SK-N-MC (cell line): ENCODE measurements around the gene MLNR.

Experiments used
- DNase-seq: peaks from one replicate; pipeline ENCODE4 v3.0.0-alpha.2; 2011; ENCODE audit warnings: low read depth, low spot score
- H3K27ac ChIP-seq: fragments of 200-600 bp; sonication (generic); 2 replicates; pipeline ENCODE4 v1.5.1; 2016; ENCODE audit warnings: mixed run types
- H3K36me3 ChIP-seq: fragments of 200-600 bp; sonication (generic); 2 replicates; pipeline ENCODE4 v1.6.1; 2017; ENCODE audit warnings: antibody characterized with exemption, low read length, mixed read lengths; ENCODE audit not compliant: insufficient read depth
- H3K4me3 ChIP-seq: fragments of 200-600 bp; sonication (generic); 2 replicates; pipeline ENCODE4 v1.5.1; 2016
- H3K9ac ChIP-seq: fragments of 200-600 bp; sonication (generic); 2 replicates; pipeline ENCODE4 v1.8.0; 2017; ENCODE audit warnings: mixed run types, mixed read lengths; ENCODE audit not compliant: insufficient read length
- H3K9me3 ChIP-seq: fragments of 200-600 bp; sonication (generic); 2 replicates; pipeline ENCODE4 v1.6.1; 2017; ENCODE audit warnings: low read depth, mild to moderate bottlenecking, antibody characterized with exemption, low read length, moderate library complexity, mixed read lengths
- EZH2 ChIP-seq: fragments of 200-600 bp; sonication (generic); IDR thresholded peaks from one replicate; pipeline ENCODE4 v1.6.1; 2017; ENCODE audit warnings: antibody characterized with exemption
- FOXP2 ChIP-seq: optimal IDR thresholded peaks from 2 replicates; pipeline ENCODE3; 2011; ENCODE audit warnings: mild to moderate bottlenecking, moderate library complexity; ENCODE audit not compliant: insufficient read depth; ENCODE audit errors: extremely low read length, control extremely low read depth
- POLR2AphosphoS5 ChIP-seq: IDR thresholded peaks from 2 replicates; pipeline ENCODE4 v1.6.1; 2012; ENCODE audit warnings: mild to moderate bottlenecking, low read depth, low read length, borderline replicate concordance

MLNR gene

GRCh38 chr13:49220856-49221589 lies 885 bp downstream of the MLNR start:
- H3K4me3 ChIP-seq: no peak overlapping the region
- H3K36me3 ChIP-seq: no peaks in the 10 kb centered on the region
- H3K9me3 ChIP-seq: no peaks in the 10 kb centered on the region
- no peak for TF ChIP-seq FOXP2
- TF ChIP-seq EZH2: no peak
- TF ChIP-seq POLR2AphosphoS5: no peak
- no peak for DNase-seq
- H3K27ac ChIP-seq: no peak overlapping the region
- H3K9ac ChIP-seq: no peak overlapping the region

DNA sequence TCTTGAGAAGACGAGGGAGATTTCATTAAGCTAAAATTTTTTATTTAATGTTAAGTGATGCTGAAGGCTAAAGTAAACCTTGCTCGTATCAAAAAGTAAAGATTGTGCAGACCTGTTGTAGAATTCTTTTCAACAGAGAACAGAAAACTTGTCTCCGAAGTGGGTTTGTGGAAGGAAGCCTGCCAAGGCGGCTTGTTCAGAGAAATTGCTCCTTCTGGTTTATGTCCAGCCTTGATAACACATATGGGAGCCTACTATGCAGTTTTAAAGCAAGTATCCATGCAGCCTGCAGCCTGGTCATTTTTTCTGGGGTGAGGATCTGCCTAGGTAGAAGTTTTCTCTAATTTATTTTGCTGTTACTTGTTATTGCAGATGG lies 1.4 kb downstream of the MLNR start:
- DNase-seq: no peak
- Histone ChIP-seq H3K9ac (no peak overlapping the region), H3K27ac (no peak overlapping the region), H3K36me3 (no peaks in the 10 kb centered on the region), H3K4me3 (no peak overlapping the region), H3K9me3 (no peaks in the 10 kb centered on the region)
- TF ChIP-seq FOXP2: no peak
- TF ChIP-seq EZH2: no peak
- TF ChIP-seq POLR2AphosphoS5: no peak

DNA sequence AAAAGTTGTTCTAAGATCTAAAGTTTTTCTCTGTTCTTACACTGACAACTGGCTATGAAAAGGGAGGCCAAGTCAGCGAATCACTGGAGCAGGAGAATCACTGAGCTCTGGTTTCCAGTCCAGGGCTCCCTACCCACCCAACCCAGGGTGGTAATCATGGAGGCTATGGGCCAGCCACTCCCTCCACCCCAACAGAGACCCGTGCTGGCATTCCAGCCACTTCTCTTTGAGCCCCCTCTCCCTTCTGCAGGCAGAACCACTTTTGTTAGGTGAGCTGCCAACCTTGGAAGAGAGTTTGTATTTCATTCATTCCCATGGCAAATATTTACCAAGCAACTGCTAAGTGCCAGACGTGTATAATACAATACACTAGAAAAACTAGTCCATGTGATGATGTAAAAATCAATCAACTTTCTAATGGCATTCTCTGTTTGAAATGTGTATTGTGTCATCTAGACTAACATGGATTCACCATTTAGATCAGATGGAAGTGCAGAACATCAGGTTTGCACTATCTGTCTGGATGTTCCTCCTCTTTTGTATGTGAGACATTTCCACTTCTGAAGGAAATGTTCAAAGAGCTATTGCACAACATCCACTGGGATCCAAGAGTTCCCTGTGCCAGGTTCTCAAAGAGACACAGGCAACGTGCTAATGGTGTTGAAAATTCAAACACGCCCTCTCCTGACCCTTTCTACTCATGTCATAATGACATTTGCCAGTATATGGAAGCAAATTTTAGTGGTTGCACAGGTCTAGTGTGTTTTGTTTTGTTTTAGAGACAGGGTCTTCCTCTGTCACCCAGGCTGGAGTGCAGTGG lies 5.3 kb downstream of the MLNR start:
- Histone ChIP-seq H3K9ac (no peak overlapping the region), H3K9me3 (no peaks in the 10 kb centered on the region), H3K27ac (no peak overlapping the region), H3K36me3 (no peaks in the 10 kb centered on the region), H3K4me3 (no peak overlapping the region)
- no peak for TF ChIP-seq EZH2
- TF ChIP-seq POLR2AphosphoS5: no peak
- no peak for TF ChIP-seq FOXP2
- DNase-seq: no peak

DNA sequence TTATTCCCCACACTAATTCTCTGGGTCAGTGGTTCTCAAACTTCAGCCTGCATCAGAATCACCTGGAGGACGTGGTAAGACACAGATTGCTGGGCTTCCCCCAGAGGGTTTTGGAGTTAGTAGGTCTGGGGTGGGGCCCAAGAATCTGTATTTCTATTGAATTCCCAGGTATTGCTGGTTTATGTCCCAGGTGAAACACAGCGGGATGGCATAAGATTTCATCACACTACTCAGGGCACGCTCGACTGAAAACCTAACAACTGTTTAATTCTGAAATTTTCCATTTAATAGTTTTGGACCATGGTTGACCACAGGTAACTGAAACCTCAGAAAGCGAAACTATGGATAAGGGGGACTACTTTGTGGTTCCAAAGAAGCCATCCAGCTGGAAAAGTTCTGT lies 6.5 kb downstream of the MLNR start:
- H3K36me3 ChIP-seq: no peaks in the 10 kb centered on the region
- no peaks in the 10 kb centered on the region for H3K9me3 ChIP-seq
- H3K27ac ChIP-seq: no peak overlapping the region
- TF ChIP-seq POLR2AphosphoS5 (no peak), FOXP2 (no peak), EZH2 (no peak)
- no peak overlapping the region for H3K9ac ChIP-seq
- H3K4me3 ChIP-seq: no peak overlapping the region
- DNase-seq: no peak

- TF ChIP-seq FOXP2 (no peak), POLR2AphosphoS5 (no peak), EZH2 (no peak)
- no peak overlapping the region for H3K4me3 ChIP-seq
These were observed 14.6 kb downstream of the MLNR start for GRCh38 chr13:49234741-49235140.

DNA sequence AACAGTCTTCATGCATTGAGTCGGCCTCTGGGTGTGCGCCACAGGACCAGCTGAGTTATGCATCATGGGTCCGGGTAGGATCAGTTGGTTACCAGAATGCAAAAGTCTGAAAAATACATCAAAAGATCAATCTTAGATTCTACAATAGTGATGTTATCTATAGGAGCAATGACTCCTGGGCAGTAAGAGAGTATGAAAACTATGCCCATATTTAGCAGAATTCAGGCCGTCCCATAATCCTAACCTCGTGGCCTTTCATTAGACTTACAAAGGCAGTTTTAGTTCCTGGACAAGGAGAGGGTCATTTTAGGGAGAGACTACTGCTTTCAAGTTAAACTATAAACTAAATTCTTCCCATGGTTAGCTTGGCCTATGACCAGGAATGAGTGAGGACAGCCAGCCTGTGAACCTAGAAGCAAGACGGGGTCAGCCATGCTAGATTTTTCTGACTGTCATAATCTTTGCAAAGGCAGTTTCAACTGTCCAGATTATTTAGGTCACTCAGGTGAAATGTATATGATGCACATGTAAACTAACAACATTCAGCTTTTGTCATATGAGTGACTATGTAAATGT lies 15.8 kb downstream of the MLNR start:
- no peak overlapping the region for H3K9ac ChIP-seq
- DNase-seq: no peak
- H3K36me3 ChIP-seq: no peaks in the 10 kb centered on the region
- no peak for TF ChIP-seq EZH2
- TF ChIP-seq POLR2AphosphoS5: no peak
- no peak for TF ChIP-seq FOXP2
- no peak overlapping the region for H3K4me3 ChIP-seq
- no peaks in the 10 kb centered on the region for H3K9me3 ChIP-seq
- no peak overlapping the region for H3K27ac ChIP-seq

More at GRCh38 chr13:49234741-49235140, 14.6 kb downstream of the MLNR start:
- Histone ChIP-seq H3K9ac (no peak overlapping the region), H3K36me3 (no peaks in the 10 kb centered on the region), H3K27ac (no peak overlapping the region), H3K9me3 (no peaks in the 10 kb centered on the region)
- DNase-seq: no peak

GRCh38 chr13:49238621-49239020 lies 18.5 kb downstream of the MLNR start:
- no peak overlapping the region for H3K9ac ChIP-seq
- H3K9me3 ChIP-seq: no peaks in the 10 kb centered on the region
- no peaks in the 10 kb centered on the region for H3K36me3 ChIP-seq
- DNase-seq: no peak
- H3K4me3 ChIP-seq: no peak overlapping the region
- no peak overlapping the region for H3K27ac ChIP-seq
- TF ChIP-seq FOXP2: no peak
- TF ChIP-seq EZH2: no peak
- TF ChIP-seq POLR2AphosphoS5: no peak

DNA sequence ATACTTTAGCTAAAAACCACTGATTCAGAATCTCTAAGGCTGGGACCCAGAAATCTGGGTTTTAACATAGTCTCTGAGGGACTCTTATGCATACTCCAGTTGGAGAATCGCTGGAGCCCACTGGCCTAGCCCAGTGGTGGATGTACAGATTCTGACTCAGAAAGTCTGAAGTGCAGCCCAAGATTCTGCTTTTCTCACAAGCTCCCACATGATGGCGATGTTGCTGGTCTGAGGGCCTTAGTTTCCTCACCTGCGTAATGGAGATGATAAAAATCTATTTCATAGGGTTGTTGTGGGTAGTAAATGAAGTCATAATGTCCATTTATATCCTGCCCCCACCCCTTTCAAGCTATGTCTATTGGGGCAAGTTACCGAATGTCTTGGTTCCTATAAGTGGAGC lies 19.9 kb downstream of the MLNR start:
- Histone ChIP-seq H3K4me3 (no peak overlapping the region), H3K27ac (no peak overlapping the region), H3K9ac (no peak overlapping the region), H3K36me3 (no peaks in the 10 kb centered on the region), H3K9me3 (no peaks in the 10 kb centered on the region)
- TF ChIP-seq EZH2 (no peak), POLR2AphosphoS5 (no peak), FOXP2 (no peak)
- no peak for DNase-seq
